Fibroblast of lung (primary cell): ENCODE results near the gene SCARF1.

Experiments
- EZH2 ChIP-seq: IDR thresholded peaks from 2 replicates; pipeline ENCODE4 v1.5.1; 2012; ENCODE audit warnings: low read length, control low read depth, mild to moderate bottlenecking; ENCODE audit errors: missing control alignments
- TF ChIP-seq, protein P1 (sequence below), 2 donors: IDR thresholded peaks in 1 of 2; conservative IDR thresholded peaks in 1 of 2; 1 replicate in 1 of 2; 2 replicates in 1 of 2; pipeline ENCODE4 v1.5.1; 2011 to 2012; ENCODE audit warnings: low read length in 2 of 2, control low read depth in 1 of 2, inconsistent platforms in 1 of 2, low read depth in 1 of 2, mild to moderate bottlenecking in 1 of 2

DNA sequence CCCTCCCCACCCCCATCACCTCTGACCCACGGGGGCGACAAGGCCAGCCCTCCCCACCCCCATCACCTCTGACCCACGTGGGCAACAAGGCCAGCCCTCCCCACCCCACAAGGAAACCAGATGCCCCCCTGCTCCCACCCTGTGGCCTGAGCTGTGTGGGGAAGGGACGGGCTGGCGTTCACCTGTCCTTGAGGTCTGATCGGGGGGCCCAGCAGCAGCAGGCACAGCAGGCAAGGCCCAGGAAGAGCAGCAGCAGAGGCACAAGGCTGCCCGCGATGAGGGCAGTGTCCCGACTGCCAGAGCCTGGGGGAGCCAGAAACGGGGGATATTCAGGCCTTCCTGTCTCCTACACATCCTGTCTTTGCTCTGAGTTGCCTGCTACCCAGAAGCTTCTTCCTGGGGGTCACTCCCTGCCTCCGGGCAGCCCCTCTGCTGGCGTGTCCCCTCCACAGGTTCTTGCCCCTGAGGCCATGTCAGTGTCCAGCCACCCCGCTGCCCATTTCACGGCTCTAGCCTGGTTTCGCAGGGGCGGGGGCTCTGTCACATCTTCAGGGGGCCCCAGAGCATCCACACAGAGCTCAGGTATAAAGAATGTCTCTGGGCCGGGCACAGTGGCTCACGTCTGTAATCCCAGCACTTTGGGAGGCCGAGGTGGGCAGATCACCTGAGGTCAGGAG lies 6.8 kb downstream of the SCARF1 start:
- TF ChIP-seq, protein P1, sequence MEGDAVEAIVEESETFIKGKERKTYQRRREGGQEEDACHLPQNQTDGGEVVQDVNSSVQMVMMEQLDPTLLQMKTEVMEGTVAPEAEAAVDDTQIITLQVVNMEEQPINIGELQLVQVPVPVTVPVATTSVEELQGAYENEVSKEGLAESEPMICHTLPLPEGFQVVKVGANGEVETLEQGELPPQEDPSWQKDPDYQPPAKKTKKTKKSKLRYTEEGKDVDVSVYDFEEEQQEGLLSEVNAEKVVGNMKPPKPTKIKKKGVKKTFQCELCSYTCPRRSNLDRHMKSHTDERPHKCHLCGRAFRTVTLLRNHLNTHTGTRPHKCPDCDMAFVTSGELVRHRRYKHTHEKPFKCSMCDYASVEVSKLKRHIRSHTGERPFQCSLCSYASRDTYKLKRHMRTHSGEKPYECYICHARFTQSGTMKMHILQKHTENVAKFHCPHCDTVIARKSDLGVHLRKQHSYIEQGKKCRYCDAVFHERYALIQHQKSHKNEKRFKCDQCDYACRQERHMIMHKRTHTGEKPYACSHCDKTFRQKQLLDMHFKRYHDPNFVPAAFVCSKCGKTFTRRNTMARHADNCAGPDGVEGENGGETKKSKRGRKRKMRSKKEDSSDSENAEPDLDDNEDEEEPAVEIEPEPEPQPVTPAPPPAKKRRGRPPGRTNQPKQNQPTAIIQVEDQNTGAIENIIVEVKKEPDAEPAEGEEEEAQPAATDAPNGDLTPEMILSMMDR (conservative IDR thresholded peaks at IDR 0.05 in 1 of 2, IDR thresholded peaks at IDR 0.05 in 1 of 2; ENCODE audit: low read depth in 1 of 2, low read length in 2 of 2), result no peak
- no peak for TF ChIP-seq EZH2
